Right lobe of liver (tissue), 4 donors: ENCODE results near the gene SLC5A2.

Experiments used
- CTCF ChIP-seq, 4 donors: fragments of 200-600 bp in 3 of 4; fragments of 450-650 bp in 1 of 4; IDR thresholded peaks; one replicate each; pipeline versions ENCODE4 v1.5.1 to v1.8.0; 2016 to 2022; ENCODE audit warnings: antibody characterized with exemption in 4 of 4, mild to moderate bottlenecking in 2 of 4
- POLR2A ChIP-seq: fragments of 450-650 bp; IDR thresholded peaks from one replicate; pipeline ENCODE4 v1.6.1; 2017; ENCODE audit warnings: antibody characterized with exemption, mild to moderate bottlenecking
- donor health status: DM: no; HTN: no; CAD: no.
- donor health status: DM: no; HTN: no; CAD: no.
- donor health status: DM: no; HTN: yes; CAD: no.

DNA sequence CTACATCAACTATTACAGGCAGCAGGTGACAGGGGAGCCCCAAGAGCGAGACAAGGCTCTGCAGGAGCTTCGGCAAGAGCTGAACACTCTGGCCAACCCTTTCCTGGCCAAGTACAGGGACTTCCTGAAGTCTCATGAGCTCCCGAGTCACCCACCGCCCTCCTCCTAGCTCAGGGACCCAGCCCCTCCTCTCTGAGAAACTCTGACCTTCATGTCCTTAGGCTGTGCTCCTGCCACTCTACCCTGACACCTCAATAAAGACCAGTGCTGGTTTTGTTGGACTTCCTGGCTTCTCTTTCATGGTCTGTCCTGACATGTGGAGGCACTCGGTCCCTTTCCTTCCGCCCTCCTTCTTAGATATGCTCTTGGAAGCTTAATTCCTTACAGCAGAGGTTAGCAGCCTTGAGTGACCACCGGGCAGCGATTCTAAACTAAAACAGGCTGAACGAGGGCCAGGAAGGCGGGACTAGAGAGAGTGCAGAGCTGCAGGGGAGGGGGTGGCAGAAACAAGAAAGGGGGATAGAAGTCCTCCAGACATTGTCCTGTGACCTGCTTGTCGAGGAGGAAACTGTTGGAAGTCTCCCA is 45.7 kb downstream of the SLC5A2 start:
- TF ChIP-seq CTCF (IDR thresholded peaks at IDR 0.05) (no peak), POLR2A (no peak)
